Measurements from ENCODE around the gene LITAF. TPM values are rescaled to one million over a fixed set of nuclear protein-coding genes. Genes with fewer than 3 reads are reported as not detected.

LITAF gene
- total RNA-seq, 1 donor from 2014 or later: 281 TPM

DNA sequence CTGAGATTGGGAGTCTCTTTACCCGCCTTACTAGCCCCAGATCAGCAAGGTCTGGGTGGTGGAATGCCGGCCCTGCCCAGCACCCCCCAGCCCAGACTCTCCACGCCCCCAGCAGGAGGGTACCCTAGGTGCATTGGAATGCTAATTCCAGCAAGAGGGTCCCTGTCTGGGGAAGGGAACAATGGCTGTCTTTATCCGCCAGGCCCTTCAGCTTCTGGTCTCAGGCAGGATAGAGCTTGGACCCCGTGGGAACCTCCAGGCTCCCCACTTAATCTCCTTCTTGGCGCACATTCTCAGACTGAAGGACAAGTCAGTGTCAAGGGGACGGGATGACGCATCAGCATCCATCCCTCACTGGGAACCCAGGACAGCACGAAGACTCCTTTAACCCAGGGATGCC, 85.1 kb downstream of the LITAF start:
- Histone ChIP-seq H3K27ac (no peak overlapping the region), H3K9me3 (no peaks in the 10 kb centered on the region), H3K27me3 (ENCODE audit: low read depth) (no peaks in the 10 kb centered on the region), H3K4me3 (no peak overlapping the region), H3K36me3 (no peaks in the 10 kb centered on the region), H3K4me1 (peaks cover 14% of the 10 kb centered on the region)
- TF ChIP-seq, protein P1, sequence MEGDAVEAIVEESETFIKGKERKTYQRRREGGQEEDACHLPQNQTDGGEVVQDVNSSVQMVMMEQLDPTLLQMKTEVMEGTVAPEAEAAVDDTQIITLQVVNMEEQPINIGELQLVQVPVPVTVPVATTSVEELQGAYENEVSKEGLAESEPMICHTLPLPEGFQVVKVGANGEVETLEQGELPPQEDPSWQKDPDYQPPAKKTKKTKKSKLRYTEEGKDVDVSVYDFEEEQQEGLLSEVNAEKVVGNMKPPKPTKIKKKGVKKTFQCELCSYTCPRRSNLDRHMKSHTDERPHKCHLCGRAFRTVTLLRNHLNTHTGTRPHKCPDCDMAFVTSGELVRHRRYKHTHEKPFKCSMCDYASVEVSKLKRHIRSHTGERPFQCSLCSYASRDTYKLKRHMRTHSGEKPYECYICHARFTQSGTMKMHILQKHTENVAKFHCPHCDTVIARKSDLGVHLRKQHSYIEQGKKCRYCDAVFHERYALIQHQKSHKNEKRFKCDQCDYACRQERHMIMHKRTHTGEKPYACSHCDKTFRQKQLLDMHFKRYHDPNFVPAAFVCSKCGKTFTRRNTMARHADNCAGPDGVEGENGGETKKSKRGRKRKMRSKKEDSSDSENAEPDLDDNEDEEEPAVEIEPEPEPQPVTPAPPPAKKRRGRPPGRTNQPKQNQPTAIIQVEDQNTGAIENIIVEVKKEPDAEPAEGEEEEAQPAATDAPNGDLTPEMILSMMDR (IDR thresholded peaks at IDR 0.05): no peak
- no peak for DNase-seq
- no peak for ATAC-seq
- intact Hi-C loops (cut with DNase I): no loop called here

DNA sequence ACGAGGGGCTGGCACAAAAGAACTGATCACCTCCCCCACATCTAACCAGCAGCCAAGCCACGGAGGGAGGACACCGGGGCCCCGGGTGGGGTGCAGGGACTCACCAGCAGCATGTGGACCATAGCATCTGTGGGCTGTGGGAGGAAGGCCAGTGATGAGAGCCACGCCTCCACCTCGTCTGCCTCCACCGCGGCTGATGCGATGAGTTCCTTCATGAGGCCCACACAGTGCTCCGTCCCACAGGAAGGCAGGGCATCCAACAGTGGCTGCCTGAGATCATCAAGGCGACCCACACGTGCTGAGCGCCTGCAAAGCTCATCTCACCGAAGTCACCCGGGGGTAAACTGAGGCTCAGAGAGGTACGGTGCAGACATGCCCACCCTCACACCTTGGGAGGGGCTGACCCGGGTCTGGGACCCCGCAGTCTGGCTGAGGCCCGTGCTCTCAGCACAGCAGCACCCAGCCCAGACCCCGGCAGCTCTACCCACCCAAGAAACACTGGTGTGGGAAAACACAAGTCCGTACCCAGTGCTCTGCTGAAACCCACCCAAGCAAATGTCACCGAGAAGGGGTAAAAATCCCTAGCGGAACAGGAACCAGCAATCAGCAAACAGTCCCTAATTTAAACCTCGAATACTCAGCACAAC, 85.9 kb downstream of the LITAF start:
- TF ChIP-seq, protein P1 (IDR thresholded peaks at IDR 0.05): no peak
- no peak for DNase-seq
- intact Hi-C loops (cut with DNase I): no loop called here
- no peak for ATAC-seq
- H3K36me3 ChIP-seq: no peaks in the 10 kb centered on the region
- no peaks in the 10 kb centered on the region for H3K27me3 ChIP-seq (ENCODE audit: low read depth)
- H3K4me3 ChIP-seq: no peak overlapping the region
- H3K9me3 ChIP-seq: no peaks in the 10 kb centered on the region
- peaks cover 22% of the 10 kb centered on the region for H3K4me1 ChIP-seq
- H3K27ac ChIP-seq: no peak overlapping the region

DNA sequence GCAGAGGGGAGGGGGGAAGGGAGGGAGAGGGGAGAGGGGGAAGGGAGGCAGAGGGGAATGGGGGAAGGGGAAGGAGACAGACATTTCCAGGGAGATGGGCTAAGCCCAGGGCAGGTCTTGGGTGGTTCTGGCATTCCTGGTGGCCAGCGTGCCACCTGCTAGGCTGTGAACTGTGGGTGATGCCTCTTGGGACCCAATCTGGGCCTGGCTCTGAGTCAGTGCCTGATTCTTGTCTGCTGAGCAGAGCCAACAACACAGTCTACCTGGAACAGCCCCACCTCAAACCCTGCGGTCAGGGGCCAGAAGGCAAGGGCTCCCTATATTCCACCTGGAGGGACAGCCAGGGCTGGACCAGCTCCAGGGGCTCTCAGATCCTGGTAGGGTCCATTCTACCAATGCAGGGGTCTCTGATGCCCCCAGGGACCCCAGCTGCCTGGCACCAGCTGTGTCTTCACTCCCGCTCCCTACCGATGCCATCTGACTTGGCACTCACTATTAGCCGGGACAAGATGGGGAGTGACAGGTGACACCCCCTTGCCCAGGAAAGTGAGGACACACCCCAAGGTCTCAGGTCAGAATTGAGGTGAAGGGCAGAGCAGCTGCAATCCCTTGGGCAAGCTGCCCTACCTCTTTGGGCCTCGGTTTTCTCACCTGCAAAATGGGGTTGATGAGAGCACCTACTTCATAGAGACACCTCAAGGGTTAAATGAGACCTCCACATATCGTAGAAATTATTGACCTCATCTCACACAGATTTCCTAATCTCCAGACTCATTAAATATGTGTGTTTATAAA, 87.2 kb downstream of the LITAF start:
- no peaks in the 10 kb centered on the region for H3K9me3 ChIP-seq

DNA sequence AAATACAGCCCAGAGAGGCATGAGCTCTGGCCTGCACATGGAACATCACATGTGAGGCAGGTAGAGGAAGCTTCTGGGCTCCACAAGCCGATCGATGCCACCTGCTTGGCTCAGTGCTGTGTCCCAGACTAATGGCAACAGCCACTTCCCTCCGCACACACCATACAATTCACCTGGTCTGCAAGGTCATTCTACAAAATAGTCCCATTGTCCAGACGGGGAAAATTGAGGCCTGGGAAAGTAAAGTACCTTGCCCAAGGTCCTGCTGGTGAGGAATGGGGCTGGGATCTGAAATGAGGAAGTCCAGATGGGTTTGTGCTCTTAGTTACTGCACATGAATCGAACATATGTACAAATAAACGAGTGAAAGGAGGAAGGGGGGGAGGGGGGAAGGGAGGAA, 88.0 kb downstream of the LITAF start:
- no peak for DNase-seq
- intact Hi-C loops (cut with DNase I): no loop called here

More for the DNA sequence above, 87.2 kb downstream of the LITAF start:
- no peak overlapping the region for H3K27ac ChIP-seq
- no peaks in the 10 kb centered on the region for H3K27me3 ChIP-seq (ENCODE audit: low read depth)
- TF ChIP-seq, protein P1 (IDR thresholded peaks at IDR 0.05): no peak
- ATAC-seq: no peak
- H3K36me3 ChIP-seq: no peaks in the 10 kb centered on the region
- intact Hi-C loops (cut with DNase I): no loop called here
- DNase-seq: no peak
- peaks cover 30% of the 10 kb centered on the region for H3K4me1 ChIP-seq
- no peak overlapping the region for H3K4me3 ChIP-seq

DNA sequence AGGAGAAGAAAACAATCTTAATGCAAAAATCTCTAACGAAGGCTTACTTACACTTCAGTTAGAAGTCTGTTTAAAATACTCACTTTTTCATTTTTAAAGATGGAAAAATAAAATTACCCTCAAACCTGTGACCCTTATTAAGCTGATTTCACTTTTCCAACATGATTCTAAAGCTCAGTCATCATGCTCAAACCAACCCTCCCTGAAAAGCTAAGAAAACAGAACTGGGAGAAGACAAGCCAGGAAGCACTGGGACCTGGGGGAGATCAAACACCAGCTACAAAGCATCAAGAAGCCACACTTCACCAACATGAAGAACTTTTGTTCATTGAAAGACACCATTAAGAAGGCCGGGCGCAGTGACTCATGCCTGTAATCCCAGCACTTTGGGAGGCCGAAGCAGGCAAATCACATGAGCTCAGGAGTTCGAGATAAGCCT, 88.8 kb downstream of the LITAF start:
- no peak for DNase-seq
- peak overlapping the region; percentile 76 for H3K27ac ChIP-seq

More for the DNA sequence above, 88.0 kb downstream of the LITAF start:
- Histone ChIP-seq H3K27me3 (ENCODE audit: low read depth) (no peaks in the 10 kb centered on the region), H3K27ac (no peak overlapping the region), H3K9me3 (no peaks in the 10 kb centered on the region), H3K4me3 (no peak overlapping the region), H3K36me3 (no peaks in the 10 kb centered on the region), H3K4me1 (peaks cover 30% of the 10 kb centered on the region)
- ATAC-seq: no peak
- TF ChIP-seq, protein P1 (IDR thresholded peaks at IDR 0.05): no peak

More for the DNA sequence above, 88.8 kb downstream of the LITAF start:
- TF ChIP-seq, protein P1 (IDR thresholded peaks at IDR 0.05): no peak
- intact Hi-C loops (cut with DNase I): no loop called here
- Histone ChIP-seq H3K27me3 (ENCODE audit: low read depth) (no peaks in the 10 kb centered on the region), H3K36me3 (no peaks in the 10 kb centered on the region), H3K9me3 (no peaks in the 10 kb centered on the region), H3K4me1 (peaks cover 30% of the 10 kb centered on the region), H3K4me3 (no peak overlapping the region)
- ATAC-seq: peak in 1 of 2 donors; percentile 10

Other genes starting within 250 kb of the LITAF start
- gene RMI2, start 241.5 kb downstream of the LITAF start, total RNA-seq: 1.7 TPM
- gene SNN, start 81.5 kb upstream of the LITAF start, total RNA-seq: 25.5 TPM
- gene TXNDC11, start 155.9 kb upstream of the LITAF start, total RNA-seq: 88.2 TPM
- gene ZC3H7A, start 210.3 kb upstream of the LITAF start, total RNA-seq: 66.3 TPM

Measured in lower lobe of right lung (tissue), 2 donors.